GM13977 (cell line): ENCODE data around the gene CCDC82.
"Not testable (repeated sequence)": the region's sequence is repeated elsewhere in the genome, so short reads cannot be mapped to it uniquely, and the experiment has no call there.

Experiments
- DNase-seq: peaks from one replicate; pipeline ENCODE4 v3.0.0; 2012; ENCODE audit warnings: low spot score
- in situ Hi-C: fragments of 300-500 bp; cut with MboI; formaldehyde crosslinking; loops from one replicate; pipeline ENCODE4 v1.12.0; 2022; ENCODE audit warnings: low sequenced_read_pairs, low pct_unique_long_range_greater_than_20kb, mixed read lengths, inconsistent platforms; ENCODE audit not compliant: unreplicated experiment
- TF ChIP-seq, protein P1 (sequence below): IDR thresholded peaks from 2 replicates; pipeline ENCODE4 v1.5.1; 2012; ENCODE audit warnings: mild to moderate bottlenecking, control low read depth; ENCODE audit not compliant: insufficient read depth; ENCODE audit errors: extremely low read depth, missing control alignments

The CCDC82 gene

GRCh38 chr11:96389720-96390487, at the start of gene CCDC82, which contains the start of gene JRKL:
CCDC82 (minus strand) TSS chr11:96389912; CDS start chr11:96384747, 5,165 bp downstream.
JRKL (plus strand) TSS chr11:96390013; CDS start chr11:96390650, 637 bp downstream.
- in situ Hi-C loops = loop anchor here (25.0 kb wide), 1 partner anchor 553 kb away; no protein-coding TSS in a partner anchor
- peak; percentile 93 for DNase-seq
- TF ChIP-seq, protein P1, sequence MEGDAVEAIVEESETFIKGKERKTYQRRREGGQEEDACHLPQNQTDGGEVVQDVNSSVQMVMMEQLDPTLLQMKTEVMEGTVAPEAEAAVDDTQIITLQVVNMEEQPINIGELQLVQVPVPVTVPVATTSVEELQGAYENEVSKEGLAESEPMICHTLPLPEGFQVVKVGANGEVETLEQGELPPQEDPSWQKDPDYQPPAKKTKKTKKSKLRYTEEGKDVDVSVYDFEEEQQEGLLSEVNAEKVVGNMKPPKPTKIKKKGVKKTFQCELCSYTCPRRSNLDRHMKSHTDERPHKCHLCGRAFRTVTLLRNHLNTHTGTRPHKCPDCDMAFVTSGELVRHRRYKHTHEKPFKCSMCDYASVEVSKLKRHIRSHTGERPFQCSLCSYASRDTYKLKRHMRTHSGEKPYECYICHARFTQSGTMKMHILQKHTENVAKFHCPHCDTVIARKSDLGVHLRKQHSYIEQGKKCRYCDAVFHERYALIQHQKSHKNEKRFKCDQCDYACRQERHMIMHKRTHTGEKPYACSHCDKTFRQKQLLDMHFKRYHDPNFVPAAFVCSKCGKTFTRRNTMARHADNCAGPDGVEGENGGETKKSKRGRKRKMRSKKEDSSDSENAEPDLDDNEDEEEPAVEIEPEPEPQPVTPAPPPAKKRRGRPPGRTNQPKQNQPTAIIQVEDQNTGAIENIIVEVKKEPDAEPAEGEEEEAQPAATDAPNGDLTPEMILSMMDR = no peak

DNA sequence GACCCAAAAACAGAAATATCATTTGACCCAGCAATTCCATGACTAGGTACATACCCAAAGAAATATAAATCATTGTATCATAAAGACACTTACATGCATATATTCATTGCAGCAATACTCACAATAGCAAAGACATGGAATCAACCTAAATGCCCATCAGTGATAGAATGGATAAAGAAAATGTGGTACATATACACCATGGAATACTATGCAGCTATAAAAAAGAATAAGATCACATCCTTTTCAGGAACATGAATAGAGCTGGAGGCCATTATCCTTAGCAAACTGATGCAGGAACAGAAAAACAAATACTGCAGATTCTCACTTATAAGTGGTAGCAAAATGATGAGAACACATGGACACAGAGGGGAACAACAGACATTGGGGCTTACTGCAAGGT, 42.9 kb upstream of the CCDC82 start:
- DNase-seq, in situ Hi-C loops: not testable (repeated sequence)

DNA sequence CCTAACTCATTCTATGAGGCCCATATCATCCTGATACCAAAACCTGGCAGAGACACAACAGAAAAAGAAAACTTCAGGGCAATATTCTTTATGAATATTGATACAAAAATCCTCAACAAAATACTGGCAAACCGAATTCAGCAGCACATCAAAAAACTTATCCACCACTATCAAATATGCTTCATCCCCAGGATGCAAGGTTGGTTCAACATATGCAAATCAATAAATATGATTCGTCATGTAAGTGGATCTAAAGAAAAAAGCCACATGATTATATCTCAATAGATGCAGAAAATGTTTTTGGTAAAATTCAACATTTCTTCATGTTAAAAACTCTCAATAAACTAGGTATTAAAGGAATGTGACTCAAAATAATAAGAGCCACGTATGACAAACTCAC, 41.0 kb upstream of the CCDC82 start:
- TF ChIP-seq, protein P1 = no peak
- DNase-seq = no peak
- in situ Hi-C loops = no loop called here

GRCh38 chr11:96424693-96425092, 35.0 kb upstream of the CCDC82 start:
- no peak for DNase-seq
- in situ Hi-C loops = no loop called here
- TF ChIP-seq, protein P1 = no peak

DNA sequence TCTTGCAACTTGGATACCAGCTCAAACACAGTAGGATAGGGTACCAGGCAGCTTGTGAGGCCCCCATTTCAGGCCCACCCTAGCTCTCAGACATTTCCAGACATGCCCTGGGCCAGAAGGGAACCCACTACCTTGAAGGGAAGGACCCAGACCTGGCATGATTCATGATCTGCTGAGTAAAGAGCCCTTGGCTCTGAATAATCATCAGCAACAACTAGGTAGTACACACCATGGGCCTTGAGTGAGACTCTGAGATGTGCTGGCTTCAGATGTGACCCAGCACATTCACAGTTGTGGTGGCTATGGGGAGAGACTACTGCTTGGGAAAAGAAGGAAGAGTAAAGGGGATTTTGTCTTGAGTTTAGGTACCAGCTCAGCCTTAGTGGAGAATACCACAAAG, 23.7 kb upstream of the CCDC82 start:
- TF ChIP-seq, protein P1 = no peak
- in situ Hi-C loops = no loop called here

GRCh38 chr11:96412761-96413381, 23.2 kb upstream of the CCDC82 start:
- in situ Hi-C loops = no loop called here
- TF ChIP-seq, protein P1 = no peak
- no peak for DNase-seq

More for the DNA sequence above, 23.7 kb upstream of the CCDC82 start:
- DNase-seq = no peak

GRCh38 chr11:96411412-96411811, 21.7 kb upstream of the CCDC82 start:
- DNase-seq, in situ Hi-C loops: not testable (repeated sequence)
